Fibroblast of mammary gland (primary cell): ENCODE results near the gene TCF15.
"Not testable (repeated sequence)": the region's sequence is repeated elsewhere in the genome, so short reads cannot be mapped to it uniquely, and the experiment has no call there.

Source experiments
- DNase-seq: peaks from one replicate; pipeline ENCODE4 v3.0.0-alpha.2; 2010; ENCODE audit warnings: low read depth
- H3K4me3 ChIP-seq: 2 replicates; pipeline ENCODE4 v1.5.1; 2011; ENCODE audit warnings: low read depth, mild to moderate bottlenecking, low read length, moderate library complexity; ENCODE audit not compliant: control insufficient read depth
- TF ChIP-seq, protein P1 (sequence below): conservative IDR thresholded peaks from 2 replicates; pipeline ENCODE4 v1.5.1; 2011; ENCODE audit warnings: low read depth, low read length, inconsistent platforms; ENCODE audit not compliant: control insufficient read depth, insufficient read depth

The TCF15 gene

DNA sequence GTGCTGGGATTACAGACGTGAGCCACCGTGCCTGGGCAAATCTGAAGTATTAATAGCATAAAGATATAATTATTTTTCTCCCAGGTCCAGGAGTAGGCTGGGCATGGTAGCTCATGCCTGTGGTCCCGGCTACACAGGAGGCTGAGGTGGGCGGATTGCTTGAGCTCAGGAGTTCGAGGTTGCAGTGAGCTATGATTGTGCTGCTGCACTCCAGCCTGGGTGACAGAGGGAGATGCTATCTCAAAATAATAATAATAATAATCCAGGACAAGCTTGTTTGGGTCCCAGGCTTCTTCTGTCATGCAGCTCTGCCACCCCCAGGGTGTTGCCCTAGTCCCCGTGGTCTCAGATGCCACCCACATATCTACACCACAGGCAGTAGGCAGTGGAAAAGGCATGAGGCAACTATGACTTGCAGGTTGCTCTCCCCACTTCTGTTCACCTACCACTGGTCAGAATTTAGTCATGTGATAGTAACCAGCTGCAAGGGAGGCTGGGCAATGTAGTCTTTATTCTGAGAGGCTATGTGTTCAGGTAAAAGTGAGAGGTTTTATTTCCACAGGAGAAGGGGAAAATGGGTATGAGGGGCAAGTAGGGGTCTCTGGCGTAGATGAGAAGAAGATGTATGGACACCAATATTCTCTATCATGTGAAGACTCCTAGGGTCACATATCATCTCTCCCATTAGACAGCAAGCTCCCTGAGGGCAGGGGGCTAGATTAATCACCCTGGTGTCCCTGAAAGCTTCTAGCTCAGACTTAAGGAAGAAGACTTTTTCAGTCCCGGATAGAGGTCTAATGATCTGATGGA is 25.7 kb downstream of the TCF15 start:
- TF ChIP-seq, protein P1, sequence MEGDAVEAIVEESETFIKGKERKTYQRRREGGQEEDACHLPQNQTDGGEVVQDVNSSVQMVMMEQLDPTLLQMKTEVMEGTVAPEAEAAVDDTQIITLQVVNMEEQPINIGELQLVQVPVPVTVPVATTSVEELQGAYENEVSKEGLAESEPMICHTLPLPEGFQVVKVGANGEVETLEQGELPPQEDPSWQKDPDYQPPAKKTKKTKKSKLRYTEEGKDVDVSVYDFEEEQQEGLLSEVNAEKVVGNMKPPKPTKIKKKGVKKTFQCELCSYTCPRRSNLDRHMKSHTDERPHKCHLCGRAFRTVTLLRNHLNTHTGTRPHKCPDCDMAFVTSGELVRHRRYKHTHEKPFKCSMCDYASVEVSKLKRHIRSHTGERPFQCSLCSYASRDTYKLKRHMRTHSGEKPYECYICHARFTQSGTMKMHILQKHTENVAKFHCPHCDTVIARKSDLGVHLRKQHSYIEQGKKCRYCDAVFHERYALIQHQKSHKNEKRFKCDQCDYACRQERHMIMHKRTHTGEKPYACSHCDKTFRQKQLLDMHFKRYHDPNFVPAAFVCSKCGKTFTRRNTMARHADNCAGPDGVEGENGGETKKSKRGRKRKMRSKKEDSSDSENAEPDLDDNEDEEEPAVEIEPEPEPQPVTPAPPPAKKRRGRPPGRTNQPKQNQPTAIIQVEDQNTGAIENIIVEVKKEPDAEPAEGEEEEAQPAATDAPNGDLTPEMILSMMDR: no peak
- no peak overlapping the region for H3K4me3 ChIP-seq
- peak; percentile 8 for DNase-seq

DNA sequence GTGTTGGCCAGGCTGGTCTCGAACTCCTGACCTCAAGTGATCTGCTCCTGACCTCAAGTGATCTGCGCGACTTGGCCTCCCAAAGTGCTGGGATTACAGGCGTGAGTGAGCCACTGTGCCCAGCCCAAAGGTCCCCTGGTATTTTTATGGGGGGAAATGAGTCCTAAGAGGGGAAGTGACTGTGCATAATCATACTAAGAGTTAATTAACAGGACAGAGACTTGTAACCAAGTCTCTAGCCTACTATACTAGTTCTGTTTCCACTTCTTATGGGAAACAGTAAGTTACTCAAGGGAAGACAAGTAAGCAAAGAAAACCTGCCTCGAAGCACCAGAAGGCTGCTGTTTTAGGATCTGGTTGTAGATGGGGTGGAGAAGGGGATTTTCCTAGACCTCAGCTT is 27.9 kb downstream of the TCF15 start:
- no peak for DNase-seq
- TF ChIP-seq, protein P1: no peak
- no peak overlapping the region for H3K4me3 ChIP-seq

DNA sequence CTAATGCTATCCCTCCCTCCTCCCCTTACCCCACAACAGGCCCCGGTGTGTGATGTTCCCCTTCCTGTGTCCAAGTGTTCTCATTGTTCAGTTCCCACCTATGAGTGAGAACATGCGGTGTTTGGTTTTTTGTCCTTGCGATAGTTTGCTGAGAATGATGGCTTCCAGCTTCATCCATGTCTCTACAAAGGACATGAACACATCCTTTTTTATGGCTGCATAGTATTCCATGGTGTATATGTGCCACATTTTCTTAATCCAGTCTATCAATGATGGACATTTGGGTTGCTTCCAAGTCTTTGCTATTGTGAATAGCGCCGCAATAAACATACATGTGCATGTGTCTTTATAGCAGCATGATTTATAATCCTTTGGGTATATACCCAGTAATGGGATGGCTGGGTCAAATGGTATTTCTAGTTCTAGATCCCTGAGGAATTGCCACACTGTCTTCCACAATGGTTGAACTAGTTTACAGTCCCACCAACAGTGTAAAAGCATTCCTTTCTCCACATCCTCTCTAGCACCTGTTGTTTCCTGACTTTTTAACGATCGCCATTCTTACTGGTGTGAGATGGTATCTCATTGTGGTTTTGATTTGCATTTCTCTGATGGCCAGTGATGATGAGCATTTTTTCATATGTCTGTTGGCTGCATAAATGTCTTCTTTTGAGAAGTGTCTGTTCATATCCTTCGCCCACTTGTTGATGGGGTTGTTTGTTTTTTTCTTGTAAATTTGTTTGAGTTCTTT is 31.0 kb downstream of the TCF15 start:
- not testable (repeated sequence) for H3K4me3 ChIP-seq, DNase-seq

DNA sequence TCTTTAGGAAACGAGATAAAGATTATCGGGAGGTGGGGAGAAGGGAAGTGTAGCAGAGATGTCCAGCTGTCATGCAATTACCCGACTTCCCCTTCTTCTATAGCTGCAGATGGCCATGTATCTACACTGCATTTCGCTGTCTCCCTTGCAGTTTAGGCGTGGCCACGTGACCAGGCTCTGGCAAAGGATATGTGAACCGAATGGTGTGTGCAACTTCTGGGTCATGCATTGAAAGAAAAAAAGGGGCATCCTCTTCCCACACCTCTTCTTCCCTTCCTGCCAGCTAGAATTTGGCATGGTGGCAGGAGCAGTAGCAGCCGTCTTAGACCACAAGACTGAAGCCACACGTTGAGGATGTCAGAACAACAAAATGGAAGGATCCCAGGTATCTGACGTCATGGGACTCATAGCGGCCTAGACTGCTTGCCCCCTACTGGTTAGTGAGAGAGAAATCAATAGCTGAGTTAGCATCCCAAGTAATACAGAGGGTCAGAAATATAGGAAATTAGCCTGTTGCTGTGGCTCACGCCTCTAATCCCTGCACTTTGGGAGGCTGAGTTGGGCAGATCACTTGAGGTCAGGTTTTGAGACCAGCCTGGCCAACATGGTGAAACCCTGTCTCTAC is 32.8 kb downstream of the TCF15 start:
- H3K4me3 ChIP-seq: no peak overlapping the region
- TF ChIP-seq, protein P1: peak; percentile 38
- DNase-seq: peak; percentile 38

DNA sequence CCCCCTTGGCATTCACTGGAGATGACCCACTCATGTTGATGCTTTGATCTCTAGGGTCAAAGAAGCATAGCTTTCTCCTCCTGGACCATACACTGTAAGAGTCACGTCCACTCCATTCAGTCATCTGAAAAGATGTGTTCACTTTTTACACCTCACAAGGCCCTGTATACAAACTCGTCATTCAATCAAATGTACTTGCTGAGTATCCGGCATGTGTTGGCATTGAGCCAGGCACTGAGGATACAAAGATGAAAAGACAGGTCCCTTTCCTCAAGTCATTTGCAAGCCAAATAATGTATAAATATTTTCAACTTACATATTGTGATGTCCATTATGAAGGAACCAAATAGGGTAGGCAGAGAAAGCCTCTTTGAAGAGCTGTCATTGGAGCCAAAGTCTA is 34.0 kb downstream of the TCF15 start:
- no peak overlapping the region for H3K4me3 ChIP-seq
- no peak for DNase-seq
- TF ChIP-seq, protein P1: no peak

DNA sequence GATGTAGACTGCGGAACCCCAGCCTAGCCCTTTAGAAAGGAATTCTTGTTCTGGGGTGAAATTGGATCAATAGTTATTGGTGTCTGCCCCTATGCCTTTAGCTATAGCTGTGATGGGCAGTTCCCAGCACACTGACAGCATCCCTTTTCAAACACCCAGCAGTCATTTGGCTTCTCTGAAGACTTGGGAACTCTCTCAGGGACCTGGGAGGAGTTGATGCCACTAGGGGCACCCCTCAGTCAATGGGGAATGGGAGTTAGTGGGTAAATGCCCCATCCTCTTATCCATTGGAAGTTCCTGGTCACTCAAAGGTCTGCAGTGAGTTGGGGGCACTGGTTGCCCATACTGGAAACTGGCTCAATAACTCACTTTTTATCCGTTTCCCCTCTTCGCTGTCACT is 34.9 kb downstream of the TCF15 start:
- no peak for DNase-seq
- H3K4me3 ChIP-seq: no peak overlapping the region
- TF ChIP-seq, protein P1: no peak

DNA sequence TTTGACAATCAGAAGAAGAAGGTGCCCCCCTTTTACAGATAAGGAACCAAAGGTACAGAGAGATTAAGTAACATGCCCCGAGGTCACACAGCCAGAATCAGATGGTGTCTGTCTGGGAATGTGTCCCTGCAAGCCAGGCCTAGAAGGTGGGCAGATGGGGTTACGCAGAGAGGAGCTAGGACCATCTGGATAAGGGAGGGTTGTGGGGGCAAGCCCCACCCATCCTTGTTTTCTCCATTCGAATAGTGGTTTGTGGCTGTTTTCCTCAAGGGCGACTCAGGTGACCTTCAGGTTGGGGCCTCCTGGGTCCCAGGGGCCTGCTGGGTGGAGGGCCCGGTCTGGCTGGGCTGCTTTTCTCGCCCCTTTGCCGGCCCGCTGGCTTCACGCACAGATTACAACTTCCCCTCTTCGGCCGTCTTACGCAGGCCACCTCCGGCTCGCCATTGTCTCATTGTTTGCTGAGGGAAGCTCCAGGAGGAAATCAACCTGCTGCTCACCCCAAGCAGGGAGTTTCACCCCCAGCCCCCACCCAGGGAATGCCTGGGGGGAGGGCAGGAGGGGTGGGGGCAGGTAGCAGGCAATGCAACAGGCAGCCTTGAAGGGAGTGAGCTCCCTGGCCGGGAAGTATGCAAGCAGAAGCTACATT is 35.7 kb downstream of the TCF15 start:
- no peak overlapping the region for H3K4me3 ChIP-seq
- TF ChIP-seq, protein P1: no peak
- DNase-seq: no peak
